ENCODE measurements around the gene CHKA. TPM values are rescaled to one million over a fixed set of nuclear protein-coding genes. Genes with fewer than 3 reads are reported as not detected.

Gene CHKA
- total and polyA plus RNA-seq, 2 of the 8 experiments (the other 6 are each of a cell fraction or from before 2014, with no cell fraction given) = 61.2 to 86.6 TPM

DNA sequence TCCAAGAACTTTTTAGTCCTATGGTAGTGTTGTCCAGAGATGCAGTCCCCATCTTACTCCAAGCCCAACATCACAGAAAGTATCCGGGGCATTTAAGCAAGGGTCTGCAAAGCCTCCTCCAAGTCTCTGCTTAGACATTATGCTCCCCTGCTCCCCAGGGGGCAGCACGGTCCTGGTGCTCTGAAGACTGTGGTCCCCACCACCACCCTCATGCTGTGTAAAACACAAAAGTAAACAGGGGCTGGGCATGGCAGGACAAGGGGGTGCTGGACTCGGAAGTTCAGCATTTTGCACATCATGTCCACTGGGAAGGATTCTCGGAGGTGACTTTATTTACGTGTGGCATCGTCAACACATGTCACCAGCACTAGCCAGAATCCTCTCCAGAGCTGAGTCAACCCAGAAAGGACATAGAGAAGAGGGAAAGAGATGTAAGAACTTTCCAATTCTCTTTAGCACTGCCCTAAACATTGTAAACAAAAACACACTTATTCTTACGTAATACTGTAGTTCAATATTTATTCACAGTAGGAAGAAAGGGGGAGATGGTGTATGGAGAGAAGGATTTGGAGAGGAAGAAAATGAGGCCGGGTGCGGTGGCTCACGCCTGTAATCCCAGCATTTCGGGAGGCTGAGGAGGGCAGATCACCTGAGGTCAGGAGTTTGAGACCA is 44.7 kb downstream of the CHKA start (continued):
- TF ChIP-seq, protein P1, sequence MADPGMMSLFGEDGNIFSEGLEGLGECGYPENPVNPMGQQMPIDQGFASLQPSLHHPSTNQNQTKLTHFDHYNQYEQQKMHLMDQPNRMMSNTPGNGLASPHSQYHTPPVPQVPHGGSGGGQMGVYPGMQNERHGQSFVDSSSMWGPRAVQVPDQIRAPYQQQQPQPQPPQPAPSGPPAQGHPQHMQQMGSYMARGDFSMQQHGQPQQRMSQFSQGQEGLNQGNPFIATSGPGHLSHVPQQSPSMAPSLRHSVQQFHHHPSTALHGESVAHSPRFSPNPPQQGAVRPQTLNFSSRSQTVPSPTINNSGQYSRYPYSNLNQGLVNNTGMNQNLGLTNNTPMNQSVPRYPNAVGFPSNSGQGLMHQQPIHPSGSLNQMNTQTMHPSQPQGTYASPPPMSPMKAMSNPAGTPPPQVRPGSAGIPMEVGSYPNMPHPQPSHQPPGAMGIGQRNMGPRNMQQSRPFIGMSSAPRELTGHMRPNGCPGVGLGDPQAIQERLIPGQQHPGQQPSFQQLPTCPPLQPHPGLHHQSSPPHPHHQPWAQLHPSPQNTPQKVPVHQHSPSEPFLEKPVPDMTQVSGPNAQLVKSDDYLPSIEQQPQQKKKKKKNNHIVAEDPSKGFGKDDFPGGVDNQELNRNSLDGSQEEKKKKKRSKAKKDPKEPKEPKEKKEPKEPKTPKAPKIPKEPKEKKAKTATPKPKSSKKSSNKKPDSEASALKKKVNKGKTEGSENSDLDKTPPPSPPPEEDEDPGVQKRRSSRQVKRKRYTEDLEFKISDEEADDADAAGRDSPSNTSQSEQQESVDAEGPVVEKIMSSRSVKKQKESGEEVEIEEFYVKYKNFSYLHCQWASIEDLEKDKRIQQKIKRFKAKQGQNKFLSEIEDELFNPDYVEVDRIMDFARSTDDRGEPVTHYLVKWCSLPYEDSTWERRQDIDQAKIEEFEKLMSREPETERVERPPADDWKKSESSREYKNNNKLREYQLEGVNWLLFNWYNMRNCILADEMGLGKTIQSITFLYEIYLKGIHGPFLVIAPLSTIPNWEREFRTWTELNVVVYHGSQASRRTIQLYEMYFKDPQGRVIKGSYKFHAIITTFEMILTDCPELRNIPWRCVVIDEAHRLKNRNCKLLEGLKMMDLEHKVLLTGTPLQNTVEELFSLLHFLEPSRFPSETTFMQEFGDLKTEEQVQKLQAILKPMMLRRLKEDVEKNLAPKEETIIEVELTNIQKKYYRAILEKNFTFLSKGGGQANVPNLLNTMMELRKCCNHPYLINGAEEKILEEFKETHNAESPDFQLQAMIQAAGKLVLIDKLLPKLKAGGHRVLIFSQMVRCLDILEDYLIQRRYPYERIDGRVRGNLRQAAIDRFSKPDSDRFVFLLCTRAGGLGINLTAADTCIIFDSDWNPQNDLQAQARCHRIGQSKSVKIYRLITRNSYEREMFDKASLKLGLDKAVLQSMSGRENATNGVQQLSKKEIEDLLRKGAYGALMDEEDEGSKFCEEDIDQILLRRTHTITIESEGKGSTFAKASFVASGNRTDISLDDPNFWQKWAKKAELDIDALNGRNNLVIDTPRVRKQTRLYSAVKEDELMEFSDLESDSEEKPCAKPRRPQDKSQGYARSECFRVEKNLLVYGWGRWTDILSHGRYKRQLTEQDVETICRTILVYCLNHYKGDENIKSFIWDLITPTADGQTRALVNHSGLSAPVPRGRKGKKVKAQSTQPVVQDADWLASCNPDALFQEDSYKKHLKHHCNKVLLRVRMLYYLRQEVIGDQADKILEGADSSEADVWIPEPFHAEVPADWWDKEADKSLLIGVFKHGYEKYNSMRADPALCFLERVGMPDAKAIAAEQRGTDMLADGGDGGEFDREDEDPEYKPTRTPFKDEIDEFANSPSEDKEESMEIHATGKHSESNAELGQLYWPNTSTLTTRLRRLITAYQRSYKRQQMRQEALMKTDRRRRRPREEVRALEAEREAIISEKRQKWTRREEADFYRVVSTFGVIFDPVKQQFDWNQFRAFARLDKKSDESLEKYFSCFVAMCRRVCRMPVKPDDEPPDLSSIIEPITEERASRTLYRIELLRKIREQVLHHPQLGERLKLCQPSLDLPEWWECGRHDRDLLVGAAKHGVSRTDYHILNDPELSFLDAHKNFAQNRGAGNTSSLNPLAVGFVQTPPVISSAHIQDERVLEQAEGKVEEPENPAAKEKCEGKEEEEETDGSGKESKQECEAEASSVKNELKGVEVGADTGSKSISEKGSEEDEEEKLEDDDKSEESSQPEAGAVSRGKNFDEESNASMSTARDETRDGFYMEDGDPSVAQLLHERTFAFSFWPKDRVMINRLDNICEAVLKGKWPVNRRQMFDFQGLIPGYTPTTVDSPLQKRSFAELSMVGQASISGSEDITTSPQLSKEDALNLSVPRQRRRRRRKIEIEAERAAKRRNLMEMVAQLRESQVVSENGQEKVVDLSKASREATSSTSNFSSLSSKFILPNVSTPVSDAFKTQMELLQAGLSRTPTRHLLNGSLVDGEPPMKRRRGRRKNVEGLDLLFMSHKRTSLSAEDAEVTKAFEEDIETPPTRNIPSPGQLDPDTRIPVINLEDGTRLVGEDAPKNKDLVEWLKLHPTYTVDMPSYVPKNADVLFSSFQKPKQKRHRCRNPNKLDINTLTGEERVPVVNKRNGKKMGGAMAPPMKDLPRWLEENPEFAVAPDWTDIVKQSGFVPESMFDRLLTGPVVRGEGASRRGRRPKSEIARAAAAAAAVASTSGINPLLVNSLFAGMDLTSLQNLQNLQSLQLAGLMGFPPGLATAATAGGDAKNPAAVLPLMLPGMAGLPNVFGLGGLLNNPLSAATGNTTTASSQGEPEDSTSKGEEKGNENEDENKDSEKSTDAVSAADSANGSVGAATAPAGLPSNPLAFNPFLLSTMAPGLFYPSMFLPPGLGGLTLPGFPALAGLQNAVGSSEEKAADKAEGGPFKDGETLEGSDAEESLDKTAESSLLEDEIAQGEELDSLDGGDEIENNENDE (IDR thresholded peaks at IDR 0.05; ENCODE audit: insufficient replicate concordance, low read length) = no peak
- no peak for TF ChIP-seq SP1 (IDR thresholded peaks at IDR 0.05; ENCODE audit: low read depth, low read length)
- TF ChIP-seq SIN3A (conservative IDR thresholded peaks at IDR 0.05 in 1 of 2, IDR thresholded peaks at IDR 0.05 in 1 of 2; ENCODE audit: low read depth in 1 of 2, low read length in 2 of 2) = no peak
- TF ChIP-seq POLR2A (IDR thresholded peaks at IDR 0.05; ENCODE audit: control extremely low read depth in 1 of 2, low read depth in 2 of 2, low read length in 2 of 2) = no peak
- no peak for TF ChIP-seq EZH2 (IDR thresholded peaks at IDR 0.05; ENCODE audit: low read depth, low read length, severe bottlenecking)
- no peak for TF ChIP-seq TAF7 (optimal IDR thresholded peaks at IDR 0.05; ENCODE audit: borderline replicate concordance, low read depth, low read length)
- TF ChIP-seq CREB1 (IDR thresholded peaks at IDR 0.05) = no peak

All from H1 (cell line).